H1 (cell line): ENCODE results near the gene OPALIN. TPM values are rescaled to one million over a fixed set of nuclear protein-coding genes. Genes with fewer than 3 reads are reported as not detected.

Experiments
- HDAC2 ChIP-seq, 2 experiments: fragments of 300-600 bp in 1 of 2; sonication (generic) in 1 of 2; IDR thresholded peaks; 2 replicates each; pipeline ENCODE4 v1.6.1; 2011 to 2012; ENCODE audit warnings: low read depth in 2 of 2, low read length in 2 of 2, mild to moderate bottlenecking in 2 of 2, moderate library complexity in 2 of 2, borderline replicate concordance in 1 of 2, inconsistent platforms in 1 of 2
- KDM1A ChIP-seq: fragments of 200-600, 300-600 bp; sonication (generic); IDR thresholded peaks from 2 replicates; pipeline ENCODE4 v1.7.1; 2016; ENCODE audit warnings: mild to moderate bottlenecking, low read length, borderline replicate concordance
- RBBP5 ChIP-seq: IDR thresholded peaks from 2 replicates; pipeline ENCODE4 v1.7.1; 2012; ENCODE audit warnings: low read depth, mild to moderate bottlenecking, inconsistent platforms, low read length, moderate library complexity, borderline replicate concordance
- SIX5 ChIP-seq: IDR thresholded peaks from 2 replicates; pipeline ENCODE4 v1.6.1; 2011; ENCODE audit warnings: mild to moderate bottlenecking, low read depth, low read length
- polyA plus RNA-seq, 7 experiments: library from polyadenylated mRNA; depleted of rRNA in 3 of 7; stranded (reverse) in 5 of 7; unstranded in 2 of 7; fragments of >200 nt in 5 of 7; fragments of 200-250 nt in 2 of 7; gene quantifications; 1 replicate in 5 of 7; 2 replicates in 1 of 7; 4 replicates in 1 of 7; pipeline versions ENCODE4 v1.2.1 to v1.2.3, GENCODE V29; 2011 to 2013; ENCODE audit warnings: missing spikeins in 2 of 7, mixed read lengths in 2 of 7
- total RNA-seq: library from RNA; stranded (reverse); fragmentation: NEBNext Ultra II Directional; extraction: Animal tissue kit (Norgen Biotek cat#: 25700); gene quantifications from 2 replicates; pipeline ENCODE4 v1.2.1, GENCODE V29; 2021

The OPALIN gene
- total and polyA plus RNA-seq, 2 of the 8 experiments (the other 6 are each of a cell fraction or from before 2014, with no cell fraction given): 0.03 TPM; not detected in 1

GRCh38 chr10:96346295-96346694 lies 12.5 kb downstream of the OPALIN start (continued):
- TF ChIP-seq SIX5: no peak
- peak; percentile 91 for TF ChIP-seq KDM1A
- 0 out of 4 replicates have a peak, but pooled peaks of 1 of the 2 experiments have one; percentile 39 for TF ChIP-seq HDAC2 (IDR thresholded peaks at IDR 0.05; ENCODE audit: borderline replicate concordance in 1 of 2, low read depth in 2 of 2, low read length in 2 of 2)
- TF ChIP-seq RBBP5: no peak
